T follicular helper cell (primary cell): ENCODE data around the gene MOB3A.

Experiments
- DNase-seq: peaks from one replicate; pipeline ENCODE4 v3.0.0-alpha.2; 2020; ENCODE audit warnings: low read depth

The MOB3A gene

DNA sequence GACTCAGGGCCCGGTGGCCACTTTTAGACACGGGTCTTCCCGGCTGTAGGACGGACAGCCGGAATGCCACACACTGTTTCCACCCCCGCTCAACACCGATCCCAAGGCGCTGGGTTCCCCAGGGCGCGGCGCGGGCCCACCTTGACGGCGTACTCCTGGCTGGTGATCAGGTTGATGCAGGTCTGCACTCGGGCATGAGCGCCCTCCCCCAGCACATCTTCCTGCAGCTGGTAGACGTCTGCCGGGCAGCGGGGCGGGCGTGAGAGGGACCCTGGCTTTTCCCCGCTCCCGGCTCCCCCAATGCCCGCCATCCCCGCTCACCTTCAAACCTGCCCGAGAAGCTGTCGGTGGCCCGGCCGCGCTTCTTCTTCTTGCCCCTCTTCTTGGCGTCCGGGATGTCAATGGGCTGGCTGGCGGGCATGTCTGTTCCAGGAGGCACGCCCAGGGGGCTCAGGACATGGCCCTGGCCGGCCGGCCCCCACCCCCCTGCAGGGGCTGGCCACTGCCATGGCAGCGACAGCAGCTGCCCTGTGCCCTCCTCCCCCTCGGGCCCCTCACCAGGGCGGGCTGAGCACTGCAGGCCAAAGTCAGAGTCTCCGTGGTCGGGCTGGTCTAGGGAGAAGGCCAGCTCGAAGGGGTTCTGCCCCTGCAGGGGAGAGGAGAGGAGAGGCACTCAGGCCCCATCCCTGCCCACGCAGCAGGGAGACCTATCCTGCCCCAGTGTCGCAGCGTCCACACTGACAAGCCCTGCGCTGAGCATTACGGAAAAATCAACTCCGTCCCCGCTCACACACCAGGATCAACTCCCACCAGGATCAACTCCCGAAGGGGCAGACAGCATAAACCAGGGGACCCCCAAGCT is 49.8 kb downstream of the MOB3A start:
- no peak for DNase-seq

DNA sequence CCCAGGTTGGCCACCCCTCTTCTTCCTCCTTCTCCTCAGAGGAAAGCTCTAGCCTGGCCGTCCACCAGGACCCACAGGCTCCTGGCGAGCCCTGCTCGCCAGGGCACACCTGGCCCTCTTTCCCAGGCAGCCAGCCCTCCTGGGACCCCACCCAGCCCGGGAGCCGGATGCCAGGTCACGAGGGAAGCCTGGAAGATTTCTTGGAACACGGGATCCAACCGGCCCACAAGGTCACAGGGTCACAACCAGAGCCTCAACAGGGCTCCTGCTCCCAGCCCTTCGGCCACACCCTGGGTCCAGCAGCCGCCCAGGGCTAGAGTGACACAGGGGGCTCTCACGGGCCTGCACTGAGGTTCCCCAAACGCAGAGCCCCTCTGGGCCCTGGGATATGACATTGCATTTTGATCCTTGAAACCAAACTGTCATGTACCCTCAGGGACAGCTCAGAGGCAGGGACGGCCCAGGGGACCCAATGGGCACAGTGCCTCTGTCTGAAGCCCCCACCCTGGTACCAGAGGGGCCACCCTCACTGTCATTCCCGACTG is 50.6 kb downstream of the MOB3A start:
- no peak for DNase-seq

DNA sequence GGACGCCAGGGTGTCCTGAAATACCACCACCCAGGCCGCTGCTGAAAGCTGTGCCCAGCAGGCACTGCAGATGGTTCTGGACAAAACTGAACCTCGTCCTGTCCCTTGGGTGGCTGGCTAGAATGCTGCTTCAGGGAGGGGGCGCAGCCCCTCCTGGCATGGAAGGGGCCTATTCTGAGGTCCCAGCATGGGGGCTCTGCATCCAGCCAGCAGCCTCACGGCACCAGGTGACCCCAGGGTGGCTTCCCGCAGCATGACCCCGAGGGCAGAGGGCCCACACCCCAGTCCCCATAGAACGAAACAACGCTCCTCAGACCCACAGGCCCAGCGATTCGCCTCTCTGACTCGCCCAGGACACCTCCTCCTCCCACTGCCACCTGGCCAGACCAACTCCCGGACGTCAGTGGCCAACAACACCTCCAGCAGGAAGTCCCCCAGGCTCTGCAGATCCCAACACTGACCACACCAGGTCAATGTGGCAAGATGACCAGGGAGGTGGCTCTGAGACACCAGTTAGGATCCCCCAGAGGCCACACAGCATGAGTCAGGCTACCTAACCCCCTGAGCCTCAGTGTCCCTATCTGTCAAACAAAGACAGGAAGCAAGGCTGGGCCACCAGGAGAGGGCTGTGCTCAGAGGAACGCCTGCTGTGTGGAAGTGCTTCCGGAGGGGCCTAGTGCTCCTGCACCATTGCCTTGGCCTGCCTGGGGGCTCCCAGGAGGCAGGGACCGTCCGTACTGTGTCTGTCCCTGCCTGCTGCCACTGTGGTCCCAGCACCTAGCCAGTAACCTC is 51.2 kb downstream of the MOB3A start:
- DNase-seq = no peak

DNA sequence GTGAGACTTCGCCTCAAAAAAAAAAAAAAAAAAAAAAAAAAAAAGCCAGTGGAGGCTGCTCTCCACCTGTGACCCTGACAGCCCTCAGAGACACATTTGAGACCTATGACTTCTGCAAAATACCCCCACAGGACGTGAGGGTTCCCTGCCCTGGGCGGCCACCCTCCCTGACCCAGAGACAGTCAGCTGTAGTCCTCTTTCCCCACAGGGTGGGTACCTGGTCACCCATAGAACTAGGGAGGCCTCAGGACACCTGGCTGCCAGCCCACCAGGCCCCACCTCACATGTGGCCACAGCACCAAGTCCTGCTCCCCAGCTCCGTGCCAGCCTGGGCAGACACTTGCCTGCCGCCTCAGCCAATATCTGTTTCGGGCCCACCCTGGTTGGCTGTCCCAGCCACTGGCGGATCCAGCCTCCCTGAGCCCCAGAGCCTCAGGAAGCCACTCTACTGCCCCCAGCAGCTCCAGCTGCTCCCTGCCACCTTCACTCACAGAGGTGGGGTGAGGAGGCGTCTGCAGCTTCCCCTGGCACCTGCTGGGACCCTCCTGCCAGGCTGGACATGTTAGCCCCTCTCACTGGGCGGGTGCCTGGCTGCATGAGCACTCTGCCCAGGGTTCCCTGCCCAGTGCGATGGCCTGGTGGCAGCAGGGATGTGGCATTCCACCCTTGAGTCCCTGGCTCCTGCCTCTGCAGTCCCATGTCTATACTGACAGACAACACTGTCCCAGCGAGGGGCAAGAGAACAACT is 52.0 kb downstream of the MOB3A start:
- no peak for DNase-seq

DNA sequence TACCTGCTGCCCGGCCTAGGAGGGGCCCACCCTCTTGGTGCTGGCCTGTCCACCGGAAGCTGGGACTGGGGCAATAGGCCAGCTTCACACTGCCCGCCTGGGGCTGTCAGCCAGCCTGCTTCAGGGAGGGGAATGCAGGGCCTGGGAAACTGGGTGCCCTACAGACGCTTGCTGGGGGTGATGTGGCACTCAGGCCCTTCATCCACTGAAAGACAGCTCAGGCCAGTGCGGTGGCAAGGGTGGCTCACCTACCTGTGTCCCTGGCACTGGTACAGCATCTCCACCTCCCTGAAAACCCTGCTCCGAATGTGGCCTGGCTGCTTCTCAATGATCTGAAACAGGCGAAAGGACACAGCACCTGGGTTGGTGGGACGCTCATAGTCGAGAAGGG is 52.9 kb downstream of the MOB3A start:
- DNase-seq = no peak

DNA sequence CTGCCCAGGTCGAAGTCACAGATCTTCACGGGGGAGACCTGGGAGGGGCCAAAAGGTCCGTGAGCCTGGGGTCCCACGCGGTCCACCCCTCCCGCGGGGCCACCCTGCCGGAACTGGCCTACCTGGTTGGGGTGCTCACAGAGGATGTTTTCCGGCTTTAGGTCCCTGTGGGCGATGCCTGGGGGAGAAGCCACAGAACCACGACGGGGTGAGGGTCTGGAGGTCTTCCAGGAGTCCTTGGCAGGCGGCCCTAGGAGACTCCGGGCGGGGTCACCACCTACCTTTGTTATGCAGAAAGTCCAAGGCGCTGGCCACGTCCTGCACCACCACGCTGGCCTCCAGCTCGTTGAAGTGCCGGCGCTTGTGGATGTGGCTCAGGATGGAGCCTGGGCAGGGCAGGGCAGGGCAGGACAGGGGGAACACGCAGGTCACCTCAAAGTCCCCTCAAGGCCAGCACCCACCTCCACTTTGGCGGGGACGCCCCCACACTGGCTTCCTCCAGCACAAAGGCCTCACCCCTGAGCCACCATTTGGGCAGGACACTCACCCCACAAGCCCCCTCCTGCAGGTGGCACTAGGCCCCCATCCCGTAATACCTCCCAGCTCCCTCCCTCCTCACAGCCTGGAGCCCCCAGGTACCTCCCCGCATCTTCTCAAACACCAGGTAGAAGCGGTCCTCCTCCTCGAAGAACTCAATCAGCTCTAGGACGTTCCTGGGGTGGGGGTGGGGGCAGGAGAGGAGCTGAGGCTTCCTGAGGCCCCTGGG is 53.5 kb downstream of the MOB3A start:
- no peak for DNase-seq

DNA sequence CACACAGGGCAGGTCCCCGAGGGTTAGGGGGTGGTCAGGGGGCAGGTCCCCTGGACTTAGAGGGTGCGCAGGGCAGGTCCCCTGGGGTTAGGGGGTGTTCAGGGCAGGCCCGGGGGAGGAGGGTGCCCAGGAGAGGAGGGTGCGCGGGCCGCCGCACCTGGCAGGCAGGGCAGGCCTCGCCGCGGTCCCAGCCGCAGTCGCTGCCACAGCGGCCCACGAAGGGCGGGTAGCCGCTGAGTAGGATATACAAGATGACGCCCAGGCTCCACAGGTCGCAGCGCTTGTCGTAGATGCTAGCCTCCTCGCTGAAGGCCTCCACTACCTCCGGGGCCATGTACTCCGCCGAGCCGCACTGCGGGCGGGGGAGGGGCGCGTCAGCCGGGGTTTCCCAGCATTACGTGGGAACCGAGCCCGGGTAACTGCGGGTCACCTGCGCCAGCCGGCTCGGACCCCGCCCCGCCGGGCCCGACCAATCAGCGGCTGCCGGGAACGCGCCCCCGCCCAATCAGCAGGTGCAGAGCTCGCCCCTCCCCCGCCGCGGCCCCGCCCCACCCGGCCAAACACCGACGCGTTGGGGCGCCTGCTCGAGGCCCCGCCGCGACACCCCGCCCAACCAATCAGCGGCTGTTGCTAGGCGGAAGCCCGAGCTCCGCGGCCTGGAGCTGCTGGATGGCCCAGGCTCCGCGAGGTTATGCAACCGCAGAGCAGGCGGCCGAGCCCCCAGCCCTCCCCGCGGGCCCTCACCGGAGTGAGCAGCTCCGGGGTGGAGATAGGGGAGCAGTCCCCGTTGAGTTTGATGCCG is 54.2 kb downstream of the MOB3A start:
- peak; percentile 100 for DNase-seq

DNA sequence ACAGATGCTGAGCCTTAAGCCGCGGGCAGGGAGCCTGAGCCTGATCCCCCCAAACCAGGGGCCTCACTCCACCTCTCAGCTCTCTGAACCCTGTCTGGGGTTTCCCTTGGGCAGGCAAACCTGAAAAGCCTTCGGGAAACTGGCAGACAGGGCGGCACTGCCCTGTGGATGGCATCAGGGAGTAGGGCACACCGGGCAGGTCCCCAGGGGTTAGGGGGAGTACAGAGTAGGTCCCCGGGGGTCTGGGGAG is 54.8 kb downstream of the MOB3A start:
- DNase-seq = no peak

DNA sequence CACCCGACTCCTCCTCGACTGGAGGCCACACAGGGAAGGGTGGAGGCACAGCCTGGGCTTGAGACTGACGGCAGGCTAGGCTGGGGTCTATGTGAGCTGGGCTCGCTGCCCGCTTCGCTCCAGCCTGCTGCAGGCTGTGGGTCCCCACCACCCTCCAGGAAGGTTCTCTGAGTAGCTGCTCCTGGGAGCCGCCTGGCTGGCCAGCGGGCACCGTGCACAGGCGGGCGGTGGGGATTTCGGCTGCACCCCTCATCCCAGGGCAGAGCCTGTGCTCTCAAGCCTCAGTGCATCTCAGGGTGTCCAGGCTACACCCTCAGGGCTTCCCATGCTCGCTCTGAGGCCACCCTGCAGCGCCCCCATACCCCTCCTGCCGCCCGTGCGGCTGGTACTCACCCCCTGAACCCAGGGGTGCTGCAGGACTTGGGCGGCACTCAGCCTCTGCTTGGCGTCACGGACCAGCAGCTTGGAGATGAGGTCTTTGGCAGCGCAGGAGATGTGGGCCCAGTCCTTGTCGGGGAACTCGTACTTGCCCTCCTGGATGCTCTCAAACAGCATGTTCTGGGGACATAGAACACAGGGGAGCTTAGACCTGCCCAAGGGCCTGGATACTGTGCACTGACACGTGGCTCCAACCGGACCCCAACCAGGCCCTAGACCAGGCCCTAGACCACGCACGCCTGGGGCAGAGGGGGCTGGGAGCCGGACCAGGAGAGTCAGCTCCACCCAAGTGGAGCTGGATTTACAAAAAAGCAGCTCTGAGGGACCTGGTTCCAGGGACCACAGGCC is 55.3 kb downstream of the MOB3A start:
- no peak for DNase-seq

DNA sequence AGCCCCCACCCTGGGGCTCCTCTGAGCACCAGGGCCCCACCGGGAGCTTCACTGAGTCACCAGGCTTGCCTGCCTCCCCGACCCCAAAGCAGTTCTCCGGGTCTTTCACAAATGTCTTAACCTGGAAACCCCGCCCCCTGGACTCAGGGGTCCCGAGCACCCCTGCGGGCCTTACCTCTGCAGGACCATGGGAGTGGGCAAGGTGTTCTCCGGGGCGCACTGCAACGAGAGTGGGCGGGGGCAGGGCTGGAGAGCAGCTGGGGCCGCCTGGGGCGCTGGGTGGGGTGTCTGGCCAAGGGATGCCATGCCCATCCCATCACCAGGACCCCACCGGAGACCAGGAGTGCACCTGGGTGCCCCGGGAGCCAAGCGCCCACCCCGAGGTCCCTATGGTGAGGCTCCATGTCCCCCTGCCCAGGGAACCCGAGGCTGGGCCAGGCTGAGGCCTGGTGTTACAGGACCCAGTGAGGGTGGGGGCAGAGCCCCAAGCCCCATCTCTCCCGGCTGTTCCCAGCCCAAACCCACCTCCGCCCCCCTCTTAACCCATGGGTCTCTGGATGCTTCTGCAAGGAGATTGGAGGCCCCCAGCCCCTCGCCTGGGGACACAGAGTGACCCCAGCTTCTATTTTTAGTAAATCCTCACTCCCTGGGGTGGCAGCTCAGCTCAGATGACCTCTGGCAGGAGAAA is 56.0 kb downstream of the MOB3A start:
- no peak for DNase-seq

DNA sequence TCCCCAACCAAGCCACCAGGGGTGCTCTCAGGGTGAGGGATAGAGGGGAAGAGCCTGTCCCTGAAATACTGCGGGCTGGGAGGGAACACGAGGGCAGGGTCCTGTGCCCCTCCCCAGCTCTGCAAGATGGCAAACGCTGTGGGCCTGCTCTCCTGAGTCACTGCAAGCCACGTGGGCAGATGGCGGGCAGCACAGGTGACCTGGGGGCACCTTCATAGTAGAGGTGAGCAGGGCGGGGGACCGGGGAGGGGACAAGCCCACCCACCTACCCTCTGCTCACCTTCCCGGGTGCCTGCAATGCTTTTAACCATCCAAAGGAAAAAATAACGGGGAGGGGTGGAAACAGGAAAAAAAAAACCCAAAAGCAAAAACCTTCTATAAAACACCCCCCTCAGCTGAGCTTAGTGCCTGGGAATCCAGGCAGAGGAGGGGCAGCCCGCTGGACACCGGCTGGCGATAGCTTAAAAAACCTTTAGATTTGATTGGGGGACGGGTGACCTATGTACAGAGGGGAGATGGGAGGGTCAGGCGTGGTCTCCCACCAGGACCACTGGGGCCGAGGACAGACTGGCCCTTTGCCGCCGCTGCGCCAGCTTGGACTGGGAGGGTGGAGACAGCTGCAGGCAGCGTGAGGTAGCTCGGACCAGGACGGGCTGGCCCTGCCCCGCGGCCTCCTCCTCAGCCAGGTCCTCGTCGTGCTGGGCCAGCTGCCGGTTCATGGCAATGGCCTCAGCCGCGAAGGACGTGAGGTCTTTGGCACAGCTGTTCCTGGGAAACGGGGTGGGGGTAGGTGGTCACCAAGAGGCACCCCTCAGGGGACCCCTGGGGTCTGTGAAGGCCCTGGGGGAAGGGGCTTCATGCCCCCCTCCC is 56.8 kb downstream of the MOB3A start:
- DNase-seq = no peak

DNA sequence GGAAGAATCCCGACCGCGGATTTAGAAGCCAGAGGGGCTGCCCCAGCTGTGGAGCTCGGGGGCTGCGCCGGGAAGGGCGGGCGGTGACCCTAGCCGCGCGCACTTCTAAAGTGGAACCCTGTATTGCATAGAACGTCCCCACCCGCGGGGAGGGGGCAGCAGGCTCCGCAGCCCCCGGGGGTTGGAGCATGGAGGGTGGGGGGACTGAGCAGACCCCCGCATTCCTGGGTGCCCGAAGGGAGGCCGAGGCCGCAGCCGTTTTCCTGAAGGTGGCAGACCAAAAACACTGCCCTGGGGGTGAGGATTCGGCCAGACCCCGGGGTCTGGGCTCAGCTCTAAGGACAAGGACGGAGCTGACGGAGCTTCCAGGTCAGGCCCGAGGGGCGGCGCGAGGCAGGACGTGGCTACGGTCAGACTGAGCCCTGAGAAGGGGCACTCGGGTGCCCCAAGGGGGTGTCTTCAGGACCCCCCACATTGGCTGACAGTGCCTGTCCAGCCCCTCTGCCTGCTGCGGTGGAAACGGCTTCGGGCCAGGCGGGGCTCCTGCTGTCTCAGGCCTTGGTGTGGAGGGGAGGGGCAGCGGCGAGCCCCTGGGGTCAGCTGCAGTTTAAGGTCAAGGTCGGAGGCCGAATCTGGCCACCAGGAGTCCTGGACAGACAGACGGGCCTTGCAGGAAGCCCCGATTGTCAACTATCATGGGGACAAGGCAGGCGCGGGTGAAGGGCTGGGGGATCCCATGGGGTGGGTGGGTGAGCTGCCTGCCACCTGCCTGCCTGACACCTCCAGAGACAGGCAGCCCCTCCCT is 57.6 kb downstream of the MOB3A start:
- DNase-seq = no peak

DNA sequence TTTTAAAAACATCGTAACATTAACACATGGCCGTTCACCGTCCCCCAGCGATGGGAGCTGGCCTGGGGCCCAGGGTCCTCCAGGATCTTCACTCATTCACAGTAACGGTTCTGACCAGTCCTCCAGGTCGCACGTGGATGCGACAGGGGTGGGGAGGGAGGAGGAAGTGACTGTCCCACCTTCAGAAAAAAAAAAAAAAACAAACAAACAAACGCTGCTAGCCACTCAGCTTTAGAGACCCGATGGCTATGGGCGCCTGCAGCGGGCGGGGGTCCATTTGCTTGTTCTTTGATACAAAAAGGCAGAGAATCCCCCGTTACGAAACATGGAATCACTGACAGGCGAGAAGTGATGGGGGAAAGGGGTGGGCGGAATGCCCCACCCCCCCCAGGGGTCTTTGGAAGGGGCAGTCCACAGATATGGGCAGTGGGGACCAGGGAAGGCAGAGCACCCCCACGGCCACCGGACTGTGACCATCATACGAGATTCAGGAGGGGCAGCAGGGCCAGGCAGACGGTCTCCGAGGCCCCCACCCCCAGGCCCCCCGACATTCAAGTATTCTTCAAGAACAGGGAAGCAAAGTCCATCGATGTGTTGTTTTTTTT is 58.4 kb downstream of the MOB3A start:
- DNase-seq = no peak

DNA sequence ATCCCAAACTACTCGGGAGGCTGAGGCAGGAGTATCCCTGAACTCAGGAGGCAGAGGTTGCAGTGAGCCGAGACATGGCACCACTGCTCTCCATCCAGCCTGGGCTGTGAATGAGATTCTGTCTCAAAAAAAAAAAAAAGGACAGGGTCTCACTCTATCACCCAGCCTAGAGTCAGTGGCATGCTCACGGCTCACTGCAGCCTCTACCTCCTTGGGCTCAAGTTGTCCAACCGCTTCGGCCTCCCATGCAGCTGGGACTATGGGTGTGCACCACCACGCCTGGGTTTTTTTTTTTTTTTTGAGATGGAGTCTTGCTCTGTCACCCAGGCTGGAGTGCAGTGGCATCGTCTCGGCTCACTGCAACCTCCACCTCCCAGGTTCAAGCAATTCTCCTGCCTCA is 59.7 kb downstream of the MOB3A start:
- DNase-seq = no peak

DNA sequence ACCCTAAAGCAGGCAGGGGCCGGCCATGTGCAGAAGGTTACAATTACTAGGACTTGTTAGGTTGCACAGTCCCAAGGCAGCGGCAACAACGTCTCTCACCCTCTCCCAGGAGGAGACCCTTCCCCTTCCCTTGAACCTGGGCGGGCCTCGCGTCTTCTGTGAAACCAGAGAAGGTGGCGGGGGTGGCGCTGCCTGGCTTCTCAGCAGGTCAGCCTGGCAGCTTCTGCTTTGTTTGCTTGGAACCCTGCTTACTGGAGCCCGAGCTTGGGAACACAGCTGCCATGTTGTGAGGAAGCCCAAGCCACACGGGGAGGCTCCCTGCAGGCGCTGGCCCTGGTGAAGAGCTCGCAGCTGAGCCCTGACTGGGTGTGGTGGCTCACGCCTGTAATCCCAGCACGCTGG is 60.5 kb downstream of the MOB3A start:
- DNase-seq = no peak

DNA sequence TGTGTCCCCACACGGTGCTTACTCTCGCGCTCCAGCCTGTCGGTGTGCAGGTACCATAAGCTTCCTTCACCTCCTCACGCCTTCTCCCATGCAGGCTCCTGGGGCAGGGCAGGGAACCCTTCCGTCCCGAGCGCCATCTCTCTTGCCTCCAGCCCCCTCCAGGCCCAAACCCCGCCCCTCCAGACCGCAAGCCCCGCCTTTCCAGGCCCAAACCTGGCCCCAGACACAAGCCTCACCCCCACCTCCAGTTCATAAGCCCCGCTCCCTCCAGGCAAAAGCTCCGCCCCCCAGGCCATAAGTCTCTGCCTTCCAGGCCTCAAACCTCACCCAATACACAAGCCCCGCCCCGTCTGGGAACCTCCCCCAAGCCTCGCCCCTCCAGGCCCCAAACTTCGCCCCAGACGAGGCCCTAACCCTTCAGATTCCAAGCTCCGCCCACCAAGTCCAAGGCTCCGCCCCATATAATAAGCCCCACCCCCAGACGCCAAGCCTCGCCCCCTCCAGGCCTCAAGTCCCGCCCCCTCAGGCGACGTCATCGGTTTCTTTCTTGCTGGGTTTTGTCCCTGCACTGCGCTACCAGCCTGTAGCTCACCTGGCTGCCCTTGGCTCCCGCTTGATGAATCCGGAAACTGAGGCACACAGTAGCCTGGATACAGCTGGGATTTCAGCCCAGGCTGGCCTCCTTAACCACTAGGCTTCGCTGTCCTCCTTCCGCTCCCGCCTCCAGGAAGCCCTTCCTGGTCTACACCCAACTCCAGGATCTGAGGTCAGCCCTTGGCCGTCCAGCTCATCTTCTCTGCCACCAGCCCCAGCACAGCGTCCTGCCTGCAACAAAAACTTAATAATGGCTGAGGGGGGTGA is 61.2 kb downstream of the MOB3A start:
- peak; percentile 62 for DNase-seq
